Cardiac fibroblast (primary cell): ENCODE results near the gene CCDC127.

ENCODE experiments used
- DNase-seq, 2 donors: peaks; one replicate each; pipeline versions ENCODE4 v3.0.0 to v3.0.0-alpha.2; 2010; ENCODE audit warnings: low read depth in 2 of 2
- H3K4me3 ChIP-seq, 2 donors: replicated peaks in 1 of 2; 1 replicate in 1 of 2; 2 replicates in 1 of 2; pipeline ENCODE4 v1.5.1; 2011; ENCODE audit warnings: low read depth in 2 of 2, low read length in 2 of 2, mild to moderate bottlenecking in 2 of 2, moderate library complexity in 1 of 2
- CTCF ChIP-seq: IDR thresholded peaks from one replicate; pipeline ENCODE4 v1.5.1; 2011; ENCODE audit warnings: low read depth, mild to moderate bottlenecking, low read length, inconsistent platforms

CCDC127 gene

GRCh38 chr5:196350-196749 lies 21.6 kb downstream of the CCDC127 start:
- H3K4me3 ChIP-seq, result no peak overlapping the region
- TF ChIP-seq CTCF, result no peak
- no peak for DNase-seq

GRCh38 chr5:195401-196160 lies 22.4 kb downstream of the CCDC127 start:
- no peak for DNase-seq
- TF ChIP-seq CTCF, result no peak
- no peak overlapping the region for H3K4me3 ChIP-seq

GRCh38 chr5:194603-195209 lies 23.2 kb downstream of the CCDC127 start:
- H3K4me3 ChIP-seq, result no peak overlapping the region
- TF ChIP-seq CTCF, result no peak
- DNase-seq, result no peak

GRCh38 chr5:194102-194501 lies 23.9 kb downstream of the CCDC127 start:
- H3K4me3 ChIP-seq, result no peak overlapping the region
- TF ChIP-seq CTCF, result no peak
- DNase-seq, result no peak

GRCh38 chr5:192970-193831 lies 24.8 kb downstream of the CCDC127 start:
- no peak for DNase-seq
- TF ChIP-seq CTCF, result no peak

GRCh38 chr5:192691-192969 lies 25.3 kb downstream of the CCDC127 start:
- H3K4me3 ChIP-seq, result no peak overlapping the region
- no peak for DNase-seq

More at GRCh38 chr5:192970-193831, 24.8 kb downstream of the CCDC127 start:
- no peak overlapping the region for H3K4me3 ChIP-seq

More at GRCh38 chr5:192691-192969, 25.3 kb downstream of the CCDC127 start:
- no peak for TF ChIP-seq CTCF
